NCI-H345 (cell line): ENCODE measurements around the gene DYTN.
"Not testable (repeated sequence)": the region's sequence is repeated elsewhere in the genome, so short reads cannot be mapped to it uniquely, and the experiment has no call there.

Experiments used
- DNase-seq: peaks from one replicate; lab custom pipeline; 2025; lab: John Stamatoyannopoulos, UW

Gene DYTN

GRCh38 chr2:206718296-206718695 lies at the start of gene DYTN:
Gene DYTN (minus strand): TSS chr2:206718396. CDS start chr2:206718279, 117 bp downstream.
- no peak for DNase-seq

GRCh38 chr2:206766057-206766930 lies 48.1 kb upstream of the DYTN start:
- DNase-seq: no peak

GRCh38 chr2:206765242-206766056 lies 47.3 kb upstream of the DYTN start, which contains the start of the genes FASTKD2 and MDH1B:
Gene FASTKD2 (plus strand): TSS chr2:206765606. CDS start chr2:206766694, 1,088 bp downstream.
Gene MDH1B (minus strand): TSS chr2:206765328. CDS start chr2:206765271, 57 bp downstream.
- DNase-seq: peak; percentile 85

- no peak for DNase-seq
These were observed 46.6 kb upstream of the DYTN start for GRCh38 chr2:206764673-206765241.

GRCh38 chr2:206756816-206757215 lies 38.6 kb upstream of the DYTN start:
- DNase-seq: no peak

- DNase-seq: no peak
These were observed 22.6 kb upstream of the DYTN start for GRCh38 chr2:206740800-206741199.

GRCh38 chr2:206739271-206739670 lies 21.1 kb upstream of the DYTN start:
- DNase-seq: no peak

GRCh38 chr2:206736935-206737334 lies 18.7 kb upstream of the DYTN start:
- no peak for DNase-seq

GRCh38 chr2:206733341-206733740 lies 15.1 kb upstream of the DYTN start:
- DNase-seq: no peak

- DNase-seq: no peak
These were observed 10.3 kb upstream of the DYTN start for GRCh38 chr2:206728277-206729199.

GRCh38 chr2:206727287-206727686 lies 9.1 kb upstream of the DYTN start:
- no peak for DNase-seq

- no peak for DNase-seq
These were observed 5.1 kb upstream of the DYTN start for GRCh38 chr2:206723288-206723687.

- no peak for DNase-seq
These were observed 3.2 kb upstream of the DYTN start for GRCh38 chr2:206721256-206721920.

- DNase-seq: no peak
These were observed 1.6 kb downstream of the DYTN start for GRCh38 chr2:206716623-206717022.

- DNase-seq: not testable (repeated sequence)
These were observed 3.0 kb downstream of the DYTN start for GRCh38 chr2:206715183-206715582.

GRCh38 chr2:206713746-206714145 lies 4.5 kb downstream of the DYTN start:
- no peak for DNase-seq

- no peak for DNase-seq
These were observed 9.9 kb downstream of the DYTN start for GRCh38 chr2:206708286-206708685.

- no peak for DNase-seq
These were observed 11.0 kb downstream of the DYTN start for GRCh38 chr2:206707164-206707701.

GRCh38 chr2:206701952-206702605 lies 16.1 kb downstream of the DYTN start:
- DNase-seq: peak; percentile 55

GRCh38 chr2:206700156-206700555 lies 18.0 kb downstream of the DYTN start:
- DNase-seq: no peak
